Fibroblast of lung (primary cell): ENCODE data around the gene PIGP. TPM values are rescaled to one million over a fixed set of nuclear protein-coding genes. Genes with fewer than 3 reads are reported as not detected.
A peak's percentile ranks its signal among the peaks of the same experiment; 100 is the strongest.

Experiments
- DNase-seq, 2 donors: peaks; one replicate each; pipeline versions ENCODE4 v3.0.0 to v3.0.0-alpha.2; 2010; ENCODE audit warnings: low read depth in 2 of 2
- H2AFZ ChIP-seq: 2 replicates; pipeline ENCODE4 v1.5.1; 2012; ENCODE audit warnings: low read length, control low read depth, inconsistent platforms
- H3K27ac ChIP-seq: 2 replicates; pipeline ENCODE4 v1.5.1; 2011; ENCODE audit warnings: low read length, control low read depth; ENCODE audit not compliant: insufficient read depth
- H3K27me3 ChIP-seq: 2 replicates; pipeline ENCODE4 v1.5.1; 2011; ENCODE audit warnings: mild to moderate bottlenecking, low read length; ENCODE audit not compliant: control insufficient read depth, insufficient read depth
- H3K36me3 ChIP-seq: 2 replicates; pipeline ENCODE4 v1.5.1; 2011; ENCODE audit warnings: low read length; ENCODE audit not compliant: control insufficient read depth, insufficient read depth
- H3K4me1 ChIP-seq: 2 replicates; pipeline ENCODE4 v1.5.1; 2011; ENCODE audit warnings: low read length; ENCODE audit not compliant: control insufficient read depth, insufficient read depth; ENCODE audit errors: extremely low read depth
- H3K4me2 ChIP-seq: 2 replicates; pipeline ENCODE4 v1.5.1; 2011; ENCODE audit warnings: low read length, control low read depth; ENCODE audit not compliant: insufficient read depth; ENCODE audit errors: extremely low read depth
- H3K4me3 ChIP-seq, 4 experiments: fragments of 200-600 bp in 1 of 4; sonication (generic) in 1 of 4; replicated peaks in 1 of 4; 2 replicates each; pipeline ENCODE4 v1.5.1; 2011 to 2016; ENCODE audit warnings: low read length in 4 of 4, low read depth in 3 of 4, mild to moderate bottlenecking in 3 of 4, control low read depth in 2 of 4, inconsistent platforms in 1 of 4, mixed read lengths in 1 of 4; ENCODE audit not compliant: insufficient read depth in 1 of 4; ENCODE audit errors: control extremely low read depth in 1 of 4
- H3K79me2 ChIP-seq: 2 replicates; pipeline ENCODE4 v1.5.1; 2012; ENCODE audit warnings: mild to moderate bottlenecking, low read length, inconsistent platforms; ENCODE audit not compliant: control insufficient read depth, insufficient read depth
- H3K9ac ChIP-seq: 2 replicates; pipeline ENCODE4 v1.5.1; 2011; ENCODE audit warnings: mild to moderate bottlenecking, low read length, control low read depth; ENCODE audit not compliant: insufficient read depth
- H3K9me3 ChIP-seq: 2 replicates; pipeline ENCODE4 v1.5.1; 2012; ENCODE audit warnings: low read depth, low read length; ENCODE audit not compliant: control insufficient read depth, insufficient read depth
- H4K20me1 ChIP-seq: 2 replicates; pipeline ENCODE4 v1.5.1; 2011; ENCODE audit warnings: low read length; ENCODE audit not compliant: control insufficient read depth, insufficient read depth; ENCODE audit errors: extremely low read depth
- CTCF ChIP-seq, 2 donors: IDR thresholded peaks in 1 of 2; conservative IDR thresholded peaks in 1 of 2; 1 replicate in 1 of 2; 2 replicates in 1 of 2; pipeline ENCODE4 v1.5.1; 2011 to 2012; ENCODE audit warnings: low read length in 2 of 2, control low read depth in 1 of 2, inconsistent platforms in 1 of 2, low read depth in 1 of 2, mild to moderate bottlenecking in 1 of 2
- EZH2 ChIP-seq: IDR thresholded peaks from 2 replicates; pipeline ENCODE4 v1.5.1; 2012; ENCODE audit warnings: low read length, control low read depth, mild to moderate bottlenecking; ENCODE audit errors: missing control alignments
- polyA minus RNA-seq: library from RNA; depleted of rRNA, polyadenylated mRNA; stranded (reverse); fragments of >200 nt; gene quantifications from 2 replicates; pipeline ENCODE4 v1.2.3, GENCODE V29; 2011; ENCODE audit warnings: low replicate concordance
- polyA plus RNA-seq, 2 donors: library from polyadenylated mRNA; depleted of rRNA in 1 of 2; stranded (reverse) in 1 of 2; unstranded in 1 of 2; fragments of >200 nt; gene quantifications; 2 replicates each; pipeline ENCODE4 v1.2.1, GENCODE V29; 2011 to 2012; ENCODE audit warnings: missing spikeins in 1 of 2
- total RNA-seq: library from RNA; depleted of rRNA; stranded (reverse); fragments of >200 nt; gene quantifications from 2 replicates; pipeline ENCODE4 v1.2.1, GENCODE V29; 2014

The PIGP gene
- total RNA-seq, result 3.3 and 8.6 TPM in 2 replicates
- 19.4 and 25.9 TPM in 2 replicates for polyA plus RNA-seq
- polyA plus RNA-seq (2012), result 12.0 and 14.7 TPM in 2 replicates
- 0.85 and 2.0 TPM in 2 replicates for polyA minus RNA-seq

DNA sequence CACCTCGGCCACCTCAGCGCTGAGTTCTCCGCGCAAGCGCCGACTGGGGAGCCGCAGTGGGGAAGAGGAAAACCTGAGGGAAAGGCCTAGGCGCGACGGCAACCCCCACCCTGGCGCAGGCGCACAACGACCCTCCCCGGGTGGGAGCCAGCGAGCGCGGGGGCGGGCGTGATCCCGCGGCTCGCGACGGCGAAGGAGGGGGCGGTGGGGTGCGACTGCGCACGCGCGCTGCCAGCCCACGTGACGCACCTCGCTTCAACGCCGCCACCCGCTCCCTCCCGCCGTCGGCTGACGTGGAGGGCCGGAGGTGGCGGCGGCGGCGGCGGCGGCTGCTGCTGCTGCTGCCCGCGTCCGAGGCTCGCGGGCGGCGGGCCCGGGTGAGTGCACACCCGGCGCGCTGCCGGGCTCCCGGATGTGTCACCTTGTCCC is at the start of gene PIGP, which contains the start of gene TTC3:
Gene PIGP (minus strand): TSS at position 84 of the 429 bp plus-strand sequence. CDS start 556 bp downstream, outside the sequence.
Gene TTC3 (plus strand): TSS at position 267 of the 429 bp plus-strand sequence. CDS start 14,004 bp downstream, outside the sequence.
- Histone ChIP-seq H3K27me3 (no peaks in the 10 kb centered on the region), H3K4me3 (peak within 1 kb of the TSS; percentile 72 to 94 (median 92)), H3K9me3 (no peaks in the 10 kb centered on the region), H3K9ac (peak within 1 kb of the TSS; percentile 95), H3K4me1 (peaks cover 4% of the 10 kb centered on the region), H3K4me2 (peak within 1 kb of the TSS; percentile 97), H4K20me1 (no peaks in the 10 kb centered on the region), H3K27ac (peak within 1 kb of the TSS; percentile 91), H3K36me3 (no peaks in the 10 kb centered on the region), H2AFZ (peak within 1 kb of the TSS; percentile 41), H3K79me2 (peaks cover 45% of the 10 kb centered on the region)
- peak; percentile 92 to 95 for DNase-seq
- TF ChIP-seq EZH2, result no peak
- TF ChIP-seq CTCF (conservative IDR thresholded peaks at IDR 0.05 in 1 of 2, IDR thresholded peaks at IDR 0.05 in 1 of 2; ENCODE audit: low read depth in 1 of 2, low read length in 2 of 2), result no peak

- Histone ChIP-seq H3K79me2 (no peaks in the 10 kb centered on the region), H3K27ac (no peak overlapping the region), H3K36me3 (peaks cover 2% of the 10 kb centered on the region), H2AFZ (no peak overlapping the region), H3K4me1 (no peaks in the 10 kb centered on the region), H3K4me3 (no peak overlapping the region), H3K4me2 (no peak overlapping the region), H4K20me1 (no peaks in the 10 kb centered on the region), H3K9ac (no peak overlapping the region), H3K27me3 (no peaks in the 10 kb centered on the region), H3K9me3 (no peaks in the 10 kb centered on the region)
- DNase-seq, result peak in 1 of 2 donors; percentile 25
- TF ChIP-seq CTCF (conservative IDR thresholded peaks at IDR 0.05 in 1 of 2, IDR thresholded peaks at IDR 0.05 in 1 of 2; ENCODE audit: low read depth in 1 of 2, low read length in 2 of 2) (no peak), EZH2 (no peak)
These were observed 46.7 kb upstream of the PIGP start for GRCh38 chr21:37119421-37120218.

DNA sequence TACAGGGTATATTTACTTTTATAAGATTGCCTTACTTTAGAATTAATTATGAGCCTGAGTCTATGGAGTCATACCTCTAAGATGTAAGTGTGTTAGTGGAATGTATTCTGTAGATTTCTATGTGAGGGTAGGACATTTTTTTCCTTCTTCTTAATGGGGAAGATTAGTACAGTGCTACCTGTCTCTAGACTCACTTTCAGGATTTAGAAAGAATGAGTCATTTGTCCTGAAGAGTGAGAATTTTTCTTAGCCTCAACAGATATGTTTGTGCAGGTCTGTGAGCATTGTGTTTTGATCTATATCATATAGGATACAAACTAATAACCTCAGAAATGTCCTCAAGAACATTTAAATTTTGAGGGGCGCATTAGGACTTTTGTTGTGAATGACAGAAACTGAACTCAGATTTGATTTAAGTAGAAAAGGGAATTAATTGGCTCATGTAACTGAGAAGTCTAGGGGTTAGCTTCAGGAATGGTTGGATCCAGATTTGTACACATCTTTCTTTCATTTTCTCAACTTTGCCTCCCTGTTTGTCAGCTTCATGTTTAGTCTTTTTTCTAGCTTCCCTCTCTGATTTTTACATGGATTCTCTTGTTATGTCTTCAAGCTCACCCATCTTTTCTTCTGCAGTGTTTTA is 45.4 kb upstream of the PIGP start:
- Histone ChIP-seq H3K9ac (no peak overlapping the region), H3K79me2 (no peaks in the 10 kb centered on the region), H3K9me3 (no peaks in the 10 kb centered on the region), H3K4me3 (no peak overlapping the region), H2AFZ (no peak overlapping the region), H3K4me1 (no peaks in the 10 kb centered on the region), H4K20me1 (no peaks in the 10 kb centered on the region), H3K4me2 (no peak overlapping the region), H3K27me3 (no peaks in the 10 kb centered on the region), H3K36me3 (peaks cover 2% of the 10 kb centered on the region), H3K27ac (no peak overlapping the region)
- no peak for DNase-seq
- TF ChIP-seq EZH2 (no peak), CTCF (conservative IDR thresholded peaks at IDR 0.05 in 1 of 2, IDR thresholded peaks at IDR 0.05 in 1 of 2; ENCODE audit: low read depth in 1 of 2, low read length in 2 of 2) (no peak)
